HG02870 (cell line): Measurements from ENCODE around the gene TAL1.

ENCODE experiments used
- ATAC-seq: cut with Tn5 transposase; IDR thresholded peaks from one replicate; pipeline ENCODE4 v1.9.1; 2021; ENCODE audit warnings: mild to moderate bottlenecking, moderate library complexity; ENCODE audit not compliant: unreplicated experiment

Gene TAL1

DNA sequence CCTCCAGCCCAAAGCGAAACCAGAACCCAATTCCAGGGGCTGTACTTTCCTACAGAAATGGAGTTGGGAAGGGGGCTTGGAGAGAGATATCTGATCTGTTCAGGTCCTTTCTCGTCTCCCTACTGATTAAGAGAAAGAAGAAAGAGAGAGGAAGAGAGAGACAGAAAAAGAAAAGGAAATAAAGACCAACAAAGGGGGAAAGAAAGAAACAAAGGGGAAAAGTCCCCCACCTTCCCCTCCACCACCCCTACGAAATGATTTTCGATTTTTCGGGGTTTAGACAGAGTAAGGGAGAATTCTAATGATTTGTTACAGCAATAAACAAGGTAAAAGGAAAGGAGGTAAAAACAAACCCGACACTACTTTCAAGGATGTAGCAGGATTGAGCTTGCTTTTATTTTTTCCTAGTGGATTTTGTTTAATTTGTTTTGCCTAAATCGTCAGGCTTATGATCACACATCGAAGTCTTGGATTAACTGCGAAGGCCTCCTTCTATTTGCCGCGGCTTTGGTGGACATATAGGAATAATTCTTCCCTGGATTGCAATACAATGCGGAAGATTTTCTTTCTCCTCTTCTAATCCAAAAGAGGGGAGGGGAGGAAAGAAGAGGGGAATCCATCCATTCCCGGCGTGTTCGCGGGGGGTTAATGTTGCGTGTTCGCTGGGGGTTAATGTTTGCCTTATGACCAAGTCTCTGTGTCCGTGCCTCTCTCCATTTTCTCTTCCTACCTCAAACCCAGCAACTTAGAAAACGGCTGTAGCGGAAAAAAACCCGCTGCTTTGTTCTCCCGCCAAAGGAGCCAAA, 1.9 kb downstream of the TAL1 start:
- ATAC-seq = no peak

DNA sequence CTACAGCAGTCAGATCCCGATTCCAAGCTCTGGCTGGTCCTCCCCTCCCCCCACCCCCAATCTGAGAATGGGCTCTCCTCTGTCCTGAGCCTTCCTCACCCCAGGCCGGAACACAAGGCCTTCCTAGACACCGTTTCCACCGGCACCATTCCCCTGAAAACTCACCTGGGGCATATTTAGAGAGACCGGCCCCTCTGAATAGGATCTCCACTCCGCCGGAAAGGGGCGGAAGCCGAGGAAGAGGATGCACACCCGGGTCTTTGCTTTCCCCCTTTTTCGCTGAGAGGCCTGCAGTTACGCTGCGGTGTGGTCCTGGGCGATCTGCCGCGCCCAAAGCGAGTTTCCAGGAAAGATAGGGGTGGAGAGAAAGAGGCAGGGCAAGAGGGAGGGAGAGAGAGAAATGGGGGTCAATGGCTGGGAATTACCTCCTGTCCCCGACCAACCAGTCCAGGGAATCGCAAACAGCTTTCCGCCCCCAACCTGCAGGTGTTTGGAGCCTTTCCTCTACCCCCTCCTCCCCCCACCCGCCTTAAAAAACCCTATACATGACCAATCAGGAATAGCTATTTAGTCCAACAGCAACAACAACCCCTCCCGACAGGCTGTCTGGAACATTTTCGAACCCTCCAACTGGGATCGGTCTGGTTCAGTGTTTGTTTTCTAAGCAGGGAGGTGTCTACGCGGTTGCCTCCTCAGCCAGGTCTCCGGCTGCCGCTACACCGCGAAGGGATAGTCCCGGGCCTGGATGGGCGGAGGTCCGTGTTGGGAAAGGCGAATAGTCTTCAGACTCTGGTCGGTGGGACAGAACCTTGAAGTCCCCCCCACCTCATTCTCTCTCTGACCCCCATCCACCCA, 2.8 kb downstream of the TAL1 start:
- no peak for ATAC-seq

DNA sequence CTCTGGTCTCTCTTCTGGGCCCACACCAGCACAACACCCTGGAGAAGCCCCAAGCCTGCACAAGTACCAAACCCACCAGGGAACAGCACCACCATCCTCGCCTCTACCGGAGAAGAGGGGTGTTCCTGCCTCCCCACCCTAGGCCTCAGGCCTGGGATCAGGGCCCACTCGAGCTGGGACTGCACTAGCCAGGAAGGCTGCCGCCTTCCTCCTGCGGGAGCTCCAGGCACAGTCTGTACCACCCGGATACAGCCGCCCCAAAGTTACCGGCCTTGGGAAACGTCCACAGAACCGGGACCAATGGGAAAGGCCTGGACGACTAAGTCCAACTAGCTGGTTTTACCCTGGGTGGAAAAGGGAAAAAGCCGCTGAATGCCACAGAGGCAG, 3.4 kb downstream of the TAL1 start:
- ATAC-seq = no peak

GRCh38 chr1:47227341-47228232, 4.4 kb downstream of the TAL1 start:
- no peak for ATAC-seq

- ATAC-seq = no peak
Observed at GRCh38 chr1:47226839-47227215, 5.2 kb downstream of the TAL1 start.

DNA sequence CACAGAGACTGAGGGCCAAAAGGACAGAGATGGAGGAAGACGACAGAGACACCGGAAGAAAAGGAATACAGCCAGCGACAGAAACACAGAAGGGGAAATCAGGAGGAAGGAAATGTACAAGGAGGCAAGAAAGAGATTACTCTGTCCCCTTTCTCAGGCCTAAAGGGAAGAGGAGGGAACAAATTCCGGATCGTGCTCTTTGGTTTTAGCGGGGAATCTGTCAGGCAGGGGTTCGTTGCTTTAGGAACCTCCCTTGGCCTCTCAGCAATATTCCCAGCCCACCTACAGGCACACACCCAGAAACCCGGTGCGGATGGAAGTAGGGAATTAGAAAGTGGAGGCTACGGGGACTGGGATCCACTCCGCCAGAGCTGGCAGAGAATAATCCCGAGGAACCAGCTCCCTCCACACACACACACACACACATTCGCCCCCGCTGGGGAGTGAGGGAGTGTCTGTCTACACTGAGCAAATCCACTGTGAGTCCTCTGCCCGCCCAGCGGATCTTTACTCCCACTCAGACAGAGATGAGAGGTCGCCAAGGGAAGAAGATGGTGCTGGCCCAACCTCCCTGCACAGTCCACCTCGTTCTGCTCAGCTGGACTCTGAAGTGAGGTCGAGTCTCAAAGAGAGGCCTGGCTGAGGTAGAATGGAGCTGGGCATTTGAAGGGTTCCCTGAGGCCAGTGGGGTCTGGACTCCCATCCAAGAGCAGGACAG, 5.7 kb downstream of the TAL1 start:
- ATAC-seq = no peak

GRCh38 chr1:47225430-47226100, 6.5 kb downstream of the TAL1 start:
- ATAC-seq = no peak

GRCh38 chr1:47224676-47225399, 7.2 kb downstream of the TAL1 start:
- no peak for ATAC-seq

DNA sequence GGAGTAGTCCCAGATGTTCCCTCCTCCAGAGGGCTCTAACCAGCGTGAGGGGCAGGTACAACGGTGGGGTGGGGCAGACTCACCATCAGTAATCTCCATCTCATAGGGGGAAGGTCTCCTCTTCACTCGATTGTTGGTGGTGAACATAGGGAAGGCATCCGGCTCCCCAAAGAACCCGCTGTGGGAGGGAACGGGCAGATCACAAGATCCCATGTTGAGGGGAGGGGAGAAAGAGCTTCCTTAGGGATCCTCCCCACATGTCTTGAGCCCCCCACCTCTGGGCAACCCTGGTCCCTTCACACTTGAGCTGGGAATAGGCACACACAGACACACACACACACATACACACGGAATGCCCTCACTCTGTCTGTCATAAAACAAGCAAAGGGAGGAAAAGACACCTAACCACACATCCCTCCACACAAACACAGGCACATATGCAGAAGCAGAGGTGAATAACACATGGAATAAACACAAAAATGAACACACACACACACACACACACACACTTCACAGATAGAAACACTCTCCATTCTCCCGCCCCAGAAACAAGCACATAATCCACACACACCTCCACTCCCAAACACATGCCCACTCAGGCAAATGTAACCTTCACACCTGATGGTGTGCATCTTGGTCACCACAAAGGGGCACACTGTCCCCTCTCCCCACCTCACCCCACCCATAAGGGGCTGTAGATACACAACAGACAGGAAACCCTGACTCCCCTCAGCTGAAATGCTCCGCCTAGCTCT, 7.9 kb downstream of the TAL1 start:
- no peak for ATAC-seq

GRCh38 chr1:47223174-47223920, 8.7 kb downstream of the TAL1 start:
- no peak for ATAC-seq

- no peak for ATAC-seq
Observed at GRCh38 chr1:47222476-47222875, 9.5 kb downstream of the TAL1 start.

DNA sequence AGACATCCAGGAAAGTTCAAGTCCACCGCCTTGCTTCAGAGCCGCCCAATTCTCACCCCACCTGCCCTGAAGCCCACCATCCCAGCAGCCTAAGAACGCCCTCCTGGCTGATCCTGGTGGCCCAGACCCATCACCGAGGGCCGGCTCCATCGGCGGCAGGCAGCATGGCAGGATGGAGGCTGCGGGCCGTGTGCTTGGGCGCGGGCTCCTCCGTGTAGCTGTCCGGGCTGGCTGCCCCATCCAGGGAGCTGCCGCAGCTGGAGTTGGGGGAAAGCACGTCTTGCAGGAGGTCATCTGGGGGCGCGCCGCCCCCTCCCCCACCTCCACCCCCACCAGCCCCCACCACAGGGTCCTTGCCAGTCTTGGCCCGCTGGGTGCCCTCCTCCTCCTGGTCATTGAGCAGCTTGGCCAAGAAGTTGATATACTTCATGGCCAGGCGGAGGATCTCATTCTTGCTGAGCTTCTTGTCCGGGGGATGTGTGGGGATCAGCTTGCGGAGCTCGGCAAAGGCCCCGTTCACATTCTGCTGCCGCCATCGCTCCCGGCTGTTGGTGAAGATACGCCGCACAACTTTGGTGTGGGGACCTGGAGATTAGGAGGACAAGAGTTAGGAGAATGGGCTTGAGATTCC, 12.3 kb downstream of the TAL1 start:
- ATAC-seq = no peak

- no peak for ATAC-seq
Observed at GRCh38 chr1:47219001-47219400, 13.0 kb downstream of the TAL1 start.

DNA sequence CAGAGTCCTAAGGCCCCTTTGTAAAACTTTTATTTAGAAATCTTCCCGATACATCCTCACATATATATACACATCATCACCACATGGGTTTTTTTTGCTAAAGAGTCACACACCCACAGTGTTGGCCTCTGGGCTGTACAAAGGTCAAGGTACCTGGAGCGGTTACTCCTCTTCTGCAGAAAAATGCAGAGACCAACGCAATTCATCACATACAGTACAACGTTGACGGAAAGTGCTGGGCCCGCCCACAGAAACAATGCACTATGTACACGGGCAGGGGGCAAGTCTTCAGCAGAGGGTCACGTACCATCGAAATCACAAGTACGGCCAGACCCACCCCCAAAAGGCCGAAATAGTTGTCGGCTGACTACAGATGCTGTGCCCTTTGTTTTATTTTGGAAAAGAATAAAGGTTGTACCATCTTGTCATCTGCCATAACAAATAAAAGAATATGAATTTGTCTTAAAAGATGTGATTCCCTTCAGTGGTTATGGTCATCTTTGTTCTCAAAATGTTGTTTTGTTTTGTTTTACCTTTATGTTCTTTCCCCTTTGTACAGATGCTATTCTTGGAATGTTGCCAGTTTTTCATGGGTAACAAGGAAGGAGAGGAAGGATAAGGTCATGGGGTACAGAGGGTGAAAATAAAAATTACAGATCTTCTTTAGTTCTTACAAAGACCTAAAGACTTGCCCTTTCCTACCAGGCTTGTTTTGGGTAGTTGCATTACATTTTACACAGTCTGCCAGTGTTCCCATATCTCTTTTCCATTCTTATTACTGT, 15.6 kb downstream of the TAL1 start:
- no peak for ATAC-seq

- no peak for ATAC-seq
Observed at GRCh38 chr1:47215713-47216112, 16.3 kb downstream of the TAL1 start.

DNA sequence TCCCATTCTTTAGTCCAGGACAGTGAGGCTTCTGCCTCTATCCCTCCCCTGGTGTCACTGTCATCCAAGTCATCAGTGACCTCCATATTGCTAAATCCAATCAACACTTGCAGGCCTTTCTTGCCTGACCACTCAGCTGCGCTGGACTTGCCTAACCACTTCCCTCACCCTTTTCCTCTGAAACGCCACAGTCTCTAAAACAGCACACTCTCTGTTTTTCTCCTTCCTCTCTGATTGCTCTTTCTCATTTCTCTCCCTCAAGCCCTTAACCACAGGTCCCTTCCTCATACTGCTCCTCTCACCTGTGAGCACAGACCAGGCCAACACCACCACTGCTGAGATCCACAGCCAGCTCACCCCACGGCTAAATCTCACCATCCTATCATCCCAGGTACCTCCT, 17.5 kb downstream of the TAL1 start:
- ATAC-seq = no peak
